Esophagus muscularis mucosa (tissue), 4 donors: ENCODE measurements around the gene NUCB1.

ENCODE experiments used
- EP300 ChIP-seq: sonication (generic); formaldehyde crosslinking; IDR thresholded peaks from one replicate; pipeline ENCODE4 v1.6.1; 2017; ENCODE audit warnings: antibody characterized with exemption
- POLR2A ChIP-seq: fragments of 450-650 bp; IDR thresholded peaks from one replicate; pipeline ENCODE4 v1.6.1; 2017; ENCODE audit warnings: antibody characterized with exemption, moderate library complexity, mild to moderate bottlenecking, low read depth
- POLR2AphosphoS5 ChIP-seq, 2 donors: sonication (generic); formaldehyde crosslinking; IDR thresholded peaks; one replicate each; pipeline ENCODE4 v1.6.1; 2017; ENCODE audit warnings: antibody characterized with exemption in 2 of 2
- TF ChIP-seq, protein P1 (sequence below), 3 experiments: fragments of 200-600 bp in 2 of 3; fragments of 450-650 bp in 1 of 3; sonication (generic) in 2 of 3; IDR thresholded peaks; one replicate each; pipeline ENCODE4 v1.5.1; 2017 to 2019; ENCODE audit warnings: antibody characterized with exemption in 3 of 3, mild to moderate bottlenecking in 2 of 3, moderate library complexity in 1 of 3

- TF ChIP-seq POLR2A (no peak), POLR2AphosphoS5 (IDR thresholded peaks at IDR 0.05) (peak in 1 of 2 donors; percentile 83), EP300 (no peak)
- TF ChIP-seq, protein P1, sequence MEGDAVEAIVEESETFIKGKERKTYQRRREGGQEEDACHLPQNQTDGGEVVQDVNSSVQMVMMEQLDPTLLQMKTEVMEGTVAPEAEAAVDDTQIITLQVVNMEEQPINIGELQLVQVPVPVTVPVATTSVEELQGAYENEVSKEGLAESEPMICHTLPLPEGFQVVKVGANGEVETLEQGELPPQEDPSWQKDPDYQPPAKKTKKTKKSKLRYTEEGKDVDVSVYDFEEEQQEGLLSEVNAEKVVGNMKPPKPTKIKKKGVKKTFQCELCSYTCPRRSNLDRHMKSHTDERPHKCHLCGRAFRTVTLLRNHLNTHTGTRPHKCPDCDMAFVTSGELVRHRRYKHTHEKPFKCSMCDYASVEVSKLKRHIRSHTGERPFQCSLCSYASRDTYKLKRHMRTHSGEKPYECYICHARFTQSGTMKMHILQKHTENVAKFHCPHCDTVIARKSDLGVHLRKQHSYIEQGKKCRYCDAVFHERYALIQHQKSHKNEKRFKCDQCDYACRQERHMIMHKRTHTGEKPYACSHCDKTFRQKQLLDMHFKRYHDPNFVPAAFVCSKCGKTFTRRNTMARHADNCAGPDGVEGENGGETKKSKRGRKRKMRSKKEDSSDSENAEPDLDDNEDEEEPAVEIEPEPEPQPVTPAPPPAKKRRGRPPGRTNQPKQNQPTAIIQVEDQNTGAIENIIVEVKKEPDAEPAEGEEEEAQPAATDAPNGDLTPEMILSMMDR (IDR thresholded peaks at IDR 0.05), result no peak
Measured at GRCh38 chr19:48965806-48966540, 65.9 kb downstream of the NUCB1 start.
